ENCODE measurements around the gene BRINP2.

Gene BRINP2

GRCh38 chr1:177270863-177271262 is 100.1 kb downstream of the BRINP2 start:
- no peak for DNase-seq (ENCODE audit: low spot score)

- DNase-seq (ENCODE audit: low spot score): no peak
Measured at GRCh38 chr1:177273141-177273540, 102.4 kb downstream of the BRINP2 start.

GRCh38 chr1:177274687-177275211 is 104.0 kb downstream of the BRINP2 start:
- no peak for DNase-seq (ENCODE audit: low spot score)

DNA sequence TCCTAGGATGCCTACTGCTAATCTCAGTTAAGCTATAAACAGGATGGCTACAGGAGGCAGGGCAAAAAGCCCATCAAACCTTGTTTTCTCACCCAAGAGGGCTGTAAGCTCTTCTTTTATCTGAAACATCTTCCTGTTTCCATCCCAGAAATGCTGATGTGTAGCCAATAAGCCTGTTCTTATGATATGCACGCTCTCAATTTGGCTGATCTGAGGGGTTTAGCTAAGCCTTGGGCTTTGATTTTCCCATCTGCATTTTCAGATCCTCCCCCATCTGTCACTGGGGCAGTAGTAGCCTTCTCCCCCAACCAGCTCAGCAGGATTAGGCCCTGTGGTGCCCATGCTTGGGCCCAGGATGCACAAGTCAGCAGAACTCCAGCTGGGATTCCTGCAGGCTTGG is 105.0 kb downstream of the BRINP2 start:
- DNase-seq (ENCODE audit: low spot score): no peak

- no peak for DNase-seq (ENCODE audit: low spot score)
Measured at GRCh38 chr1:177278626-177279390, 108.0 kb downstream of the BRINP2 start.

GRCh38 chr1:177281901-177282300 is 111.1 kb downstream of the BRINP2 start:
- no peak for DNase-seq (ENCODE audit: low spot score)

GRCh38 chr1:177282976-177283375 is 112.2 kb downstream of the BRINP2 start:
- no peak for DNase-seq (ENCODE audit: low spot score)

DNA sequence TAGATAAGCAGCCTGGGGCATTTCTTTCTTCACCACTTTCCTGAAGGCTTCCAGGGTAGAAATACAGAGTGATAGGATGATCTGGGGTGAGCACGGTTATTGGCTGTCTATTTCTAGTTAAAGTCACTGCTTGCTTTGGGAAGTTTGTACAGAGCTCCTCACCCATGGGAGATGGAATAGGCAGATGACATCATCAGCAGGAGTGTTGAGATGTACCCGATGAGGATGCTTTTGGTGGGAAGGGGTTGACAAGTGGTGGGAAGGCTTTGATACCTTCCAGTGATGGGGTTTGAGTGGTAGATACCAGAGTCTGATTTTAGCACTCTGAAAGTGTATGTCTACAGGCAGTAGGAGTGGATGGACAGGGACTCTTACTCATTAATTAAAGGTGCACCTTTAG is 112.6 kb downstream of the BRINP2 start:
- no peak for DNase-seq (ENCODE audit: low spot score)

DNA sequence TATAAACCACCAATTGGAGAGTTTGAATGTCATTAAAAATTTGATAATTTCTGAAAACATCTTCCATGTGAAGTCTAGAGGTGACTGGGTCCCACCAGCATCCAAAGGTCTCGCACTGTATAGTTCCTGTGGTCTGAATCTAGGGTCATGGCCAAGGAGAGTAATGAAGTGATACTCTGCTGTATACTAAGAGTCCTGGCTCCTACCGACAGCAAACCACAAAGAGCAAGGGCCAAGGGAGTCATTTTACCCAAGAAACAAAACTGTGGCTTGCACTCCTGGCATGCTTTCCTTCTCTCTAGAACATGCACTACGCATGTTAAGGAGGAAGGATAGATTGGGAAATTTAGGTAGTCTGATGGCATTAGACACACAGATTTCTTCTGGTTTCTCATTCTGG is 115.6 kb downstream of the BRINP2 start:
- no peak for DNase-seq (ENCODE audit: low spot score)

DNA sequence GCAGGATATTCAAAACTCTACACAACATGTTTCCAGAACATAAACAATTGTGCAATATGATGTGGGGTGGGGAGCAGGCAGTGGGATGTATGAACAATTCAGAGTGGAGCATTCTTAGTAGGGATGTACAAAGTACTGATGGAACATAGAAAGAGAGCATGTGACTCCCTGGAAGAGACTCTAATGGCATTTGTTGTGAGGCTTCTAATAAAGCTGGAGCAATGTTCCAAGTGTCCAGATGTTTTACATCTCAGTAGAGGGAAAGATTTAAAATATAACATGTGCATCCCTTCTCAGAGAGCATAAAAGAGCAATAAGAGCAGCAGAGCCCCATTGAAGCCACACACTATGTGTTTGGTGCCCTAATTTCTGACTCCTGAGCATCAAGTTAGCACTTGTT is 116.5 kb downstream of the BRINP2 start:
- no peak for DNase-seq (ENCODE audit: low spot score)

GRCh38 chr1:177287994-177288393 is 117.2 kb downstream of the BRINP2 start:
- no peak for DNase-seq (ENCODE audit: low spot score)

DNA sequence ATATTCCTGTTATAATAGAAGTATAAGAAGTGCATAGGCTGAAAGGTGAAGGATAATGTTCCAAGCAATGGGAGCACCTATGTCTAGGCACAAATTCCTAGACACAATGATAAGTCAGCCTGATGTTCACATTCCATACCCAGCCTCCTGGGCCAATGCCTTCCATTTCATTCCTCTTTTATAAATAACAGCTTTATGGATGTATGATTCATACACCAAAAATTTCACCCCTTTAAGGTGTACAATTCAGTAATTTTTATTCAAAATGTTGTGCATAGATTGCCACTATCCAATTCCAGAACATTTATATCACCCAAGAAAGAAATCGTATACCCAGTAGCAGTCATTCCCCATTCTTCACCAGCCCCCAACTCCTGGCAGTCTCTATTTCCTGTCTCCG is 118.8 kb downstream of the BRINP2 start:
- no peak for DNase-seq (ENCODE audit: low spot score)

DNA sequence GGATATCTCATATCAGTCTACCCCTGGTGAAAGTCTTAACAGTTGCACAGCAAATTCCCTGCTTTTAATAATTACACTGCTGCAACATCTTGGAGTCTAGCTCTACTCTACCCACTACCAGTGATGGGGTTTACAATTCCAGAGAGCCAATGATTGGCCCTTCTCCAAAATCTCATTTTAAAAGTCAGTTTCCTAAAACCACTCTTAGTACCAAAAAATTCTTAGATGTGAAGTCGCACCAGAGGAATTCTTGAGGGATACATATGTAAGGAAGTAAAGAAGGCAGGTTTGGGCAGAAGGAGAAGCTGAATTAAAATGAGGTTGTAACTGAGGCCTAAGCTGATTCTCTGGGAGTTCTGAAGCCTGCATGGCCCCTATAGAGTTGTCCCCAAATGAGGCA is 129.7 kb downstream of the BRINP2 start:
- no peak for DNase-seq (ENCODE audit: low spot score)

DNA sequence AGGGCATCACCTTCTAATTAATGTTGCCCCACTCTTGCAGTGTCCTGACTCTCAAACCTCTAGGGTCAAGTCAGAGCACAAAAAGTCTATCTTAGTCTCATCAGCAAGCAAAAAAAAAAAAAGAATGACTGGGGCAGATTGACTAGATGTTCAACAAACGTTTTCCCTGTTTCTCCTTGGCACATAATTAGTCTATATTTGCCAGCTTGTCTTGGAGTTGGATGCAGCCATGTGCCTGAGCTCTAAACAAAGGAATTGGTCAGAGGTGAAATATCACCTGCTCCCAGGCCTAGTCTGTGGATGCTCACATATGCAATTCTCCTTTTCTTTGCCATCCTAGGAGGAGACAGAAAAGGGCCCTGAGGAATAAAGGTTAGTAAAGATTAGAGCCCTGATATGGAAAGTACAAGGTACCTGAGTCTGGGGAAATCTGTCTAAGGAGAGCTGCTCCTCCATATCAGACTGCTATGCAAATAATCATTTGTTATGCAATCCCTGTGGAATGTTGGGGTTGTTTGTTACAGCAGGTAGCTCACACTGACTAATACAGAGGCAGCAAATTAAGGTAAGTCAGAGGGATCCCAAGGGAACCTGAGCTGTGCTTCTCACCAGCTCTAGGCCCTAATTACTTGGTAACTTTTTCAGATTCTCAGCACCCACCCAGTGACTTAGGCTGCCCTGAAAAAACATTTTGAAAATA is 130.8 kb downstream of the BRINP2 start:
- DNase-seq (ENCODE audit: low spot score): no peak

- no peak for DNase-seq (ENCODE audit: low spot score)
Measured at GRCh38 chr1:177302357-177303044, 131.7 kb downstream of the BRINP2 start.

DNA sequence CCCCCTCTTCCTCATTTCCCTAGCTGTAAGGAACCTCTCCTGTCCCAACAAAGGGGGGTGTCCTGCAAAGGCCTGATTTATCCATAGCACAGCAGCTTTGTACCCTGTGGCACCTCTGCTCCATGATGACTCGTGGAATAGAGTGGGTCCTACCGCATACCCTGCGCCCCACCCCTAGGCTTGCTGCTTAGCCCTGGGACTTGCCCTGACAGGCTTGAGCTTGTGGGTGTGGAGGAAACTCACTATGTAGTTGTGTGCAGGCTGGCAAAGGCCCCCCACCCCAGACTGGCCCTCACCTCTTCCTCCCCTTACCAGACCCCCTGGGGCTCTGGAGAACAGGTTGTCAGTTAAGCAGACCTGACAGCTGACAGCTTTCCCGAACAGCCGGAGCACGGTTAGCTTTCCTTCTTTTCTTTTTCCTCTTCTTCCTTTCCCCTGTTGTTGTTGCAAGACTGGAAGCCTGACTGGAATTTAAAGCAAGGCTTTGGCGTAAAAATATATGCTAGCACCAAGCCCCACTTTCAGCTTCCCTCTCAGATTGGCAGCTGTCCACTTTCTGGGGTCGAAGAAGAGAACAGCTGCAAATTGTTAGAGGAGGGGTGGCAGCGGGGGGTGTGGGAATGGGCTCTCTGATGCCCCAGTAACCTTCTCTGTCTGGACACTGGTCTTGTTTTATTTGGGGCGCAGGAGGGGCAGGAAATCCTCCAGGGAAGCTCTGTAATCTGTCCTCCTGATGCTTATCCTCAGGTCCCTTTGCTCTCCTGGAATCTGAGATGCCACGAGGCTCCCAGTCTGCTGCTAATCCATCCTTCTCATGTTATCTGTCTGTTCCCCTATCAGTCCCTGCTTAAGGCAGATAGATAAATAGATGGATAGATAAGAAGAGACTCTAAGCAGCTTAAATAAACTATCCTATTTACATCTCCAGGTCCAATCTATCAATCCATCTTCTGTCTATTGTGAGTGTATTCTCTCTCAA is 134.6 kb downstream of the BRINP2 start:
- DNase-seq (ENCODE audit: low spot score): no peak

GRCh38 chr1:177306019-177306415 is 135.3 kb downstream of the BRINP2 start:
- DNase-seq (ENCODE audit: low spot score): no peak

DNA sequence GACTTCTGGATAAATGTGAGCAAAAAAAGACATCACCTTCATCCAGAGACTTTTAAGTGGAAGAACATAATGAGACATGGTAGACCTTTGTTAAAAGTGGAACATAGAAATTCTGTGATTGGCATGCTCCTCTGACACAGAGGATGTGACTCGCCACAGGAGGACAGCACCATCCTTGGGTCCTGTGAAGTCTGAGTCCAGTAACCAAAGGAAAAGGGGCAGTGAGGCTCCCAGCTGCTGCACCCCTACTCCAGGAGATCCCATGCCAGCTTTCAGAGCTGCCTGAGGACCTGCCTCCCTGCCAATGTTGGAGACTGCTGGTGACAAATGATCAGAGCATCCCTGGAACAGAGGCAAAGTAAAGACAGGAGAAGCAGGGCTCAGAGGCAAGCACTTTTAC is 136.2 kb downstream of the BRINP2 start:
- DNase-seq (ENCODE audit: low spot score): no peak

GRCh38 chr1:177307771-177308170 is 137.0 kb downstream of the BRINP2 start:
- DNase-seq (ENCODE audit: low spot score): no peak

DNA sequence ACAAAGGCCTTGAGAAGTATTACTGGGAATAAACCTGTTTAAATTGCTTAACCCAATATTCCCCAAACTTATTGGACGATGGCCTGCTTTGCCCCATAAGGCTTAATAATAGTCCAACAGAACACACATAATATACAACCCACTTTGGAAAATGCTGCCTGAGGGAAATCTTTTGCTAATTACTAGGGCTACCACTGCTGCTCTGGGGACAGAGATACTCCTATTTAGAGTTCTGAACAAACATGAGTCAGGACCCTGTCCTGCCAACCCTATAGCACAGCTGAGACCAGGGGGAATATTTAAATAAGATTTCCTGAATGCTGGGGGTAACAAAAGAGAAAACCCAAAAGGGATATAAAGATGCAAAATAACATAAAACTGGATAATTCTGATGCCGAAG is 139.1 kb downstream of the BRINP2 start:
- no peak for DNase-seq (ENCODE audit: low spot score)

DNA sequence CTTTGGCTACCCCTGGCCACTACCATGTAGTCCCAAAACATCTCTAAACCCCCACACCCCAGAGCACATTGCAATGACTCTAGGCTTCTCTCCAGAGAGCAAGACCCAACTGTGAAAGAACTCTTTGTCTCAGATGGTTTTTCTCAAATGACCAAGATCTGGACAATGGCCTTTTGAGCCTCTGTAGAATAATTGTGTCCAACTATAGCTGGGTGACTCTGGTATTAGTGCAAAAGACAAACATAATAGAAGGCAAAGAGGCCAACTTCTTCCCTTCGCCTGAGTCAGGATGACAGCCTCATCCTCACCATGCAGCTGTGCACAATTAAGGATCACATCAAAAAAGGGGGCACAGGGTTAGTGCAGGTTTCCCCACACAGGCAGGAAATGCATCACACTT is 139.6 kb downstream of the BRINP2 start:
- no peak for DNase-seq (ENCODE audit: low spot score)

GRCh38 chr1:177311111-177311510 is 140.4 kb downstream of the BRINP2 start:
- DNase-seq (ENCODE audit: low spot score): no peak

Data from hematopoietic multipotent progenitor cell treated with erythropoietin and hydrocortisone succinate and interleukin-3 and kit ligand, for 15 days (in vitro differentiated cells).